ENCODE data around the gene SEC31A.

DNA sequence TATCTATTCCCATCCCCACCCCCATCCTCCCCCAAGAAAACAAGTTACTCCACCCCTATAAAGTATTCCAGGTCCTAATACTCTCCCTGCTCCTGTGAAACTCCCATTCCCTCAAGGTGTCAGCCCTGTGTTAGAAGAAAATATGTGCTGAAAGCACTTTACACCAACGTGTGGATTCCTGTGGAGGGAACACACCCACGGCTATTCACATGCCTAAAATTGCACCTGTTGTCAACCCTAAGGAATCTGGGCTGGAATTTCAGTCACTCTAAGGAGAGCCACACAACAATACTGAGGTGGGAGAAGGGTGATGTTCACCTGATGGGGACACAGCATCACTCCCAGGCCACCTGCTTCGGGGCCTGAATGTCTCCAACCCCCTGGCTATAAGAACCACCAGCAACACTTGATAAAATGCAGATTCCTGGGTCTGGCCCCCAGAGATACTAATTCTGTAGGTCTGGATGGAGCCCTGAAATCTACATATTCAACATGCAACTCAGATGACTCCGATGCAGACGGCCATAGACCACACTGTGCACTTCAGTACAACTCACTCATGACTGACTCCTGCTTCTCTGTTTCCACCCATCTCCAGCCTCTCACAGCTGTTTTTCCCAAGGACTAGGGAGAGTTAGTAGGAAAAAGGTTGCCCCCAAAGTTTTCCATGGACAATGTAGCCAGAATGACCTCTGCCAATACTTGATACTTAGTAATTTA is 108.2 kb downstream of the SEC31A start:
- TF ChIP-seq, protein P1, sequence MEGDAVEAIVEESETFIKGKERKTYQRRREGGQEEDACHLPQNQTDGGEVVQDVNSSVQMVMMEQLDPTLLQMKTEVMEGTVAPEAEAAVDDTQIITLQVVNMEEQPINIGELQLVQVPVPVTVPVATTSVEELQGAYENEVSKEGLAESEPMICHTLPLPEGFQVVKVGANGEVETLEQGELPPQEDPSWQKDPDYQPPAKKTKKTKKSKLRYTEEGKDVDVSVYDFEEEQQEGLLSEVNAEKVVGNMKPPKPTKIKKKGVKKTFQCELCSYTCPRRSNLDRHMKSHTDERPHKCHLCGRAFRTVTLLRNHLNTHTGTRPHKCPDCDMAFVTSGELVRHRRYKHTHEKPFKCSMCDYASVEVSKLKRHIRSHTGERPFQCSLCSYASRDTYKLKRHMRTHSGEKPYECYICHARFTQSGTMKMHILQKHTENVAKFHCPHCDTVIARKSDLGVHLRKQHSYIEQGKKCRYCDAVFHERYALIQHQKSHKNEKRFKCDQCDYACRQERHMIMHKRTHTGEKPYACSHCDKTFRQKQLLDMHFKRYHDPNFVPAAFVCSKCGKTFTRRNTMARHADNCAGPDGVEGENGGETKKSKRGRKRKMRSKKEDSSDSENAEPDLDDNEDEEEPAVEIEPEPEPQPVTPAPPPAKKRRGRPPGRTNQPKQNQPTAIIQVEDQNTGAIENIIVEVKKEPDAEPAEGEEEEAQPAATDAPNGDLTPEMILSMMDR (IDR thresholded peaks at IDR 0.05): no peak
- TF ChIP-seq POLR2A (IDR thresholded peaks at IDR 0.05) (no peak), EP300 (IDR thresholded peaks at IDR 0.05) (no peak), POLR2AphosphoS5 (IDR thresholded peaks at IDR 0.05) (no peak)

All from sigmoid colon (tissue), 4 donors.